HG03558 (cell line): ENCODE data around the gene CALD1.

ENCODE experiments used
- ATAC-seq: cut with Tn5 transposase; IDR thresholded peaks from one replicate; pipeline ENCODE4 v1.9.1; 2021; ENCODE audit warnings: moderate number of reproducible peaks; ENCODE audit not compliant: unreplicated experiment; ENCODE audit errors: extremely low read depth

Gene CALD1

GRCh38 chr7:134910214-134910890 is 130.9 kb downstream of the CALD1 start:
- no peak for ATAC-seq

DNA sequence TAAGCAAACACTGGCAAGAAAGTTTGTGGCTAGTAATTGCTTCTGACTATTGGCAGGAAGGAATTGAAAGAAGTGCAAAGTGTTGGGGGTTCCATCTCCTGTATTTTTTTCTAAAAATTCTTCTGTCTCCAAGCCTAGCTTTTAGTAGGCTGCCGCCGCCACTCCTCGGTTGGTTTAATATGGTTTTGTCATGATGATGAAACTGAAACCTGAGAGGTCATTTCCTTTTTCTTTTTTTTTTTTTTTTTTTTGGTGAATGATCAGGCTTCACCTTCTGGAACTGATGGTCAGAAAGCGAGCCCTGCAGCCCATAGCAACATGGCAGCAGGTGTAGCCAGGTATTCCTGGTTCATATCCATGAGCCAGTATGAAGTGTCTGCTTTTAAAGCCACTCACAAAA is 131.5 kb downstream of the CALD1 start:
- ATAC-seq: no peak

- no peak for ATAC-seq
Measured at GRCh38 chr7:134916171-134916883, 136.9 kb downstream of the CALD1 start.

DNA sequence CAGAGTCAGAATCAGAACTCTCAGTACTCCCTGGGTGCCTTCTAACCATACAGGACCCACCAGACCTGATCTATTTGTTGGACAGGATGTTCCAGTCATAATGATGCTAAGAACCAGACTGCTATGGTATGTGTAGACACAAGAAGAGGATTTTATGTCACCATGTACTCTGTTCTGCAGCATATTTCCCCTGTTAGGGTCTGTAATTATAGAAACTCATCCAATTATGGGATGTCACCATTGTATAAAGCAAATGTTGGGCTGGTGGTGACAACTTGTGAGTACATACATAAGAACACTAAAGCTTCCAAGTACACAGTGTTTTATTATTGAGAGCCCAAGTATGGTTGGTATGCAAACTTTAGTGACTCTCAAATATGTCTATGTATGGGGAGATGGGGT is 139.8 kb downstream of the CALD1 start:
- no peak for ATAC-seq

DNA sequence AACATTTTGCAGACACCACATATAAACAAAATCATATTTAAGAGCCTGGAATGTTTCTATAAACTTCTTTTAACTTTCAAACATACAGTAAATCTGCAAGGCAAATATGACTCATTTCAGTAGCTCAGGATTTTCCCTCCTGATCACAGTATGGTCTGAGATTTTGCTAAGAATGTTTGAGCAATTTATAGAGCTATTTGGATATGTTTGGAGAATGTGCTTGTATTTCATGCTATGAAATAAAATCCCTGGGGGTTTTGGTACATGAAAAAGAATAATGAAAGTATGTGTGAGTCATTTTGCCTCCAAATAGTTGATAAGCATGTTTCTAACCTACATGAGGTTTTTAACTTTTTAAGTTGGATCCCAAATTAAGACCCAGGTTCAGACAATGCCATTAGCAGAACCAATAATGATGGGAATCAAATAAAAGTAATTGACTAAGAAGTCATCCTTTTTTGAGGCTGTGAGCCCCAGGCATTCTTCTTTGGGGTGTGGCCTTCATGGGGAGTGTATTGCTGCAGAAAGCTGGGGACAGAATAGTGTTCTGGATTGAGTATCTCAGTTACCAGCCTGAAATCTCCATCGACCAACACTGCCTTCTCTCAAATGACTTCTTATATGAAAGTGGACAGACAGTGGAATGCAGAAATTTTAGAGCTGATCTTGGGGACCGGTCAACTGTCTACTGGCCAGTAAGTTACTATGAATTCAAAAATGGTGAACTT is 140.8 kb downstream of the CALD1 start:
- ATAC-seq: no peak

DNA sequence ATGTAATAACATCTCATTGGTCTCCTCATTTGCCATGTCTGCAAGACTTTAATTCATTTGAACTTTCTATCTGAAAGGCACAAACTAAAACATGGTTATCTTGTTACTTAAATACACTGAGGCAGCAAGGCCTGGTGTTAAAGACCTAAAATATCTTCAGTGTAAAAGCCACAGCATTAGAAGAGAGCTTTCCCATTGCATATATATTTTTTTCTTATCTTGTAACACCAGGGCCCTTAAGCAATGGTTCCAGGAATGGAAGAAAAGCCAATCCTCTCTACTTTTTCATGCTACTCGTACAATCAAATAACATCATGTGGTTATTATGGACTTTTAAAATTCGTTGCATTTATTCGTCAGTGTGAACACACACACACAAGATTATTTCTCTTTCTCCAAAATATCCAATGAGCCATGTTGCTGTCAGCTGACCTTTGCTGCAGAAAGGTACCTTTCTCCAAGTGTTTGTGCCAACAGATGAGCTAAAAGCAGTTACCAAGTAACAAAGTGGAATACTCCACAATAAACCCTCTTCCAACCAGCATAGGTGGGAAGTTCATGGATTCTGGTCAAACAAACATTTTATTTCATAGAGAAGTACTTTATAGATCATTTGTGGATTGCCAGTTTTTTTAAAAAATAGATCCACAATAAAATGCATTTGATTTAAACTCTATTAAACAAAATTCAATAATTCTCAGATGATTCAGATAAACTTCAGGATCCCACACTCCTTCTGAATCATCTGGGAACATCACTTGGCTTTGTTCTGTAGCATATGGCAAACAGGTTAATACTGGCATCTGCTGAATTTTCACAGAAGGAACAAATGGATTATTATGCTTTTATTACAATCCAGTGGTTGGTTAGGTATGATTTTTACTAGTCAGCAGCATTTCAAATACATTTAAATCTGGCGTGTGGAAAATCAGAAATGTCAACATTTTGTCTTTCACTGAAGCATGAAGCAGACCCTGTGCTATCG is 143.6 kb downstream of the CALD1 start:
- ATAC-seq: no peak

DNA sequence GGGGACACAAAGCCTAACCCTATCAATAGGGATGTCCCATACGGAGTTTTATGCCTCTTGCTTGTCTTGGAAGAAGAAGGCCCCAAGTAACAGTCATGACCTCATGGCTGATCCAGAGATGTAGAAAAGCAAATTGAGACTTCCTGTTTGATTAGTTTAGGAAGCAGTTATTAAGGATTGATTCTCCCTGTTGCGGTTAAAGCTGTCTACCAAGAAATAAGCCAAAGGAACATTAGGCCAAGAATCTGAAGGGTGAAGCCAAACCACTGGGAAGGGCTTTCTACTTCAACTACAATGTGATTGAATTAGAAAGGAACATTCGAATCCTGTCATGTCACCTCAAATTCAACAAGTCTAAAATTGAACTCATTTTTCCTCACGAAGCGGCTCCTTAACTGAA is 146.3 kb downstream of the CALD1 start:
- no peak for ATAC-seq

DNA sequence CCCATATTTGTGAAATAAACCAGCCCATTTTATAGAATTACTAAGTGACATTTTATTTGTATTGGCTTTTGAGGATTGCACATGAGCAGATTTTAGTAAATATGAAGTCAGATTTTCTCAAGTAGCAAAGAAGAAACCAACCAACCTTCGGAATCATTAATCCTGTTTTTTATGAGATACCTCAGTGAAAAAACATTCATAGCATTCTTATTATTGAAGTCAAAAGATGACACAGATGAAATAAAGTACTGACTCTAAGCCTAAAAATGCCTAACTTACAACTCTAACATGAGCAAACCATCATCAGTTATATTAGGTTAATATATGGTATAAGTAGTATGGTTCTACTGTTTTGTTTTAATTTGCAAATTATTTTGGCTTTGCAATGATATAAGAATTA is 147.0 kb downstream of the CALD1 start:
- ATAC-seq: no peak

DNA sequence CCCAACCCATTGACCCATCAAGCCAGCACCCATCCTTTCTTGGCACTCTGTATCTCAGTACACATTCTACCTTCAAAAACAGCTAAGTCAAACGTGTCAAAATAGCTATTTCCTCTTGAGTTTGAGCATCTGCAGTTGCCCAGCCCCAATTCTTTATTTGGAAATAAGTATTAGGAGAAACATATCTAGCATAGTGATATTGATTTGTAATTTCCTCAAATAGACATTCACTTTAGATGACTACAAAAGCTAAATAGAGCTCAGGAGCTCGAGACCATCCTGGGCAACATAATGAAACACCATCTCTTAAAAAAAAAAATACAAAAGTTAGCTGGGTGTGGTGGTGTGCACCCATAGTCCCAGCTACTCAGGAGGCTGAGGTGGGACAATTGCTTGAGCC is 147.6 kb downstream of the CALD1 start:
- ATAC-seq: no peak

GRCh38 chr7:134927723-134928122 is 148.3 kb downstream of the CALD1 start:
- ATAC-seq: no peak

DNA sequence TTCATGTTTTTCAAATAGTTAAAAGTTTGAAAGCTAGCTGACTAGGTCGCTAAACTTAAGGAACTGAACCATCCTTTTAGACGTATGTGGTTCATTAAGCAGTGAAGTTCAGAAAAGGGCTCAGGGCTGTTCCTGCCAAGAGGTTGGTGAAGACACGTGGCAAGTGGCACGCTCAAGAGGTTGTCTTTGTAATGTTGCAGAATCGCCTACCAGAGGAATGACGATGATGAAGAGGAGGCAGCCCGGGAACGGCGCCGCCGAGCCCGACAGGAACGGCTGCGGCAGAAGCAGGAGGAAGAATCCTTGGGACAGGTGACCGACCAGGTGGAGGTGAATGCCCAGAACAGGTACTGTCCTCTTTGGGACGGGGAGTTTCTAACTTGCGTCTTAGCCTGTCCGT is 149.1 kb downstream of the CALD1 start:
- no peak for ATAC-seq

DNA sequence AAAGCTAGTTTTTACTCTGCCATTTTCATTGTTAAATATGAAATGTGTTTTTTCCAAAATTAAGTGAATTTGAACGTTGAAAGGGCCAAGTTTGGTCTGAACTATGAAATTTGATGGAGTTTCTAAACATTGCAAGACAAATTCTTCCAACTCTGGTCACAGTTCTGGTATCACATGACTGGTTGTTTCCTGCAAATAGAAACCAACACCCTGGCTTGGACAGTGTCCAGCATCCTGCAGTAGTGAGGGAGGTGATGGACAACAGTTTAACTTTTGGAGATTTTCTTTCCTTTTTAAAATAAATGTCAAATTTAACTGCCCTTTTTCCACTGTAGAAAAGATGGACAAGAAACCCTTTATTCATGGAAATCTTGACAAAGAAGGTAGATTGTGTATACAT is 152.1 kb downstream of the CALD1 start:
- ATAC-seq: no peak

DNA sequence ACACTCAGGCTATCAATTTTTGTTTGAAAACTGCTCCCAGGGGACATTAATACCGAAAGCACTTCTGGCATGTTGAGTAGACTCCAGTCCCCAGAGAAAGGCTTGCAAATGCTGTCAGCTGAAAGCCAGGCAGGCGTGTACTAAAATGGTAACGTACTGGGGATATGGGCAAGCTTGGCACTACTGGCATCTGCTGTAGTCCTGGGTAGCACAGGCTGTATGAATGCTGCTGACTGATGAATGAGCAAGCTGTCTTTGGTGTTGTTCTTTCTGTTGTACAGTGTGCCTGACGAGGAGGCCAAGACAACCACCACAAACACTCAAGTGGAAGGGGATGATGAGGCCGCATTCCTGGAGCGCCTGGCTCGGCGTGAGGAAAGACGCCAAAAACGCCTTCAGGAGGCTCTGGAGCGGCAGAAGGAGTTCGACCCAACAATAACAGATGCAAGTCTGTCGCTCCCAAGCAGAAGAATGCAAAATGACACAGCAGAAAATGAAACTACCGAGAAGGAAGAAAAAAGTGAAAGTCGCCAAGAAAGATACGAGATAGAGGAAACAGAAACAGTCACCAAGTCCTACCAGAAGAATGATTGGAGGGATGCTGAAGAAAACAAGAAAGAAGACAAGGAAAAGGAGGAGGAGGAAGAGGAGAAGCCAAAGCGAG is 153.4 kb downstream of the CALD1 start:
- ATAC-seq: no peak

GRCh38 chr7:134933460-134934068 is 154.1 kb downstream of the CALD1 start:
- ATAC-seq: no peak

DNA sequence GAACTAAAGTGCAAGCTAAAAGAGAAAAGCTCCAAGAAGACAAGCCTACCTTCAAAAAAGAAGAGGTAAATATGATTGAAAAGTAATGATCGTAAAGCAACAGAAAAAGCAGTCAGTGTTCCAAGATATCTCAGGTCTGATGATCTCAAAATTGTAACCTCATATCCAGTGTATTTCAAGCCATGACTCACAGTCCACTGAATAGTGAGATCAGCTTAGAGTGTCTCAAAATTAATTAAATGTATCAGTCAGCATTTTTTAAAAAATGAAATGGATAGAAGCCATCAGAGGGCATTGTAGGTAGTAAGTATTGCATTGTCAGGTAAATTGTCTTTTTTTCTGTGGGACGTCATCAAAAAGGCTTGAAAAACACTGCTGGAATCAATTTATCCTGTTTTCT is 156.3 kb downstream of the CALD1 start:
- no peak for ATAC-seq

GRCh38 chr7:134936893-134937510 is 157.6 kb downstream of the CALD1 start:
- ATAC-seq: no peak

- no peak for ATAC-seq
Measured at GRCh38 chr7:134938141-134938540, 158.7 kb downstream of the CALD1 start.

- no peak for ATAC-seq
Measured at GRCh38 chr7:134939136-134939535, 159.7 kb downstream of the CALD1 start.

GRCh38 chr7:134940729-134941128 is 161.3 kb downstream of the CALD1 start:
- no peak for ATAC-seq
